ELF-1 (cell line): ENCODE data around the gene LRRK1.

Source experiments
- DNase-seq: peaks from one replicate; pipeline ENCODE4 v3.0.0-alpha.2; 2016; ENCODE audit warnings: low read depth, low spot score

The LRRK1 gene

GRCh38 chr15:100932676-100933348 lies 13.7 kb downstream of the LRRK1 start:
- DNase-seq: no peak

GRCh38 chr15:100934166-100934565 lies 15.0 kb downstream of the LRRK1 start:
- DNase-seq: no peak

GRCh38 chr15:100934726-100935125 lies 15.6 kb downstream of the LRRK1 start:
- DNase-seq: no peak

GRCh38 chr15:100937171-100937570 lies 18.0 kb downstream of the LRRK1 start:
- DNase-seq: no peak

GRCh38 chr15:100939791-100940190 lies 20.6 kb downstream of the LRRK1 start:
- no peak for DNase-seq

GRCh38 chr15:100940767-100941379 lies 21.7 kb downstream of the LRRK1 start:
- DNase-seq: no peak

- DNase-seq: no peak
Observed at GRCh38 chr15:100941536-100941935, 22.4 kb downstream of the LRRK1 start.

- no peak for DNase-seq
Observed at GRCh38 chr15:100942656-100943425, 23.7 kb downstream of the LRRK1 start.

- no peak for DNase-seq
Observed at GRCh38 chr15:100944244-100944895, 25.2 kb downstream of the LRRK1 start.

- DNase-seq: no peak
Observed at GRCh38 chr15:100944986-100945385, 25.8 kb downstream of the LRRK1 start.

GRCh38 chr15:100947760-100948429 lies 28.7 kb downstream of the LRRK1 start:
- no peak for DNase-seq

- DNase-seq: no peak
Observed at GRCh38 chr15:100948430-100948762, 29.2 kb downstream of the LRRK1 start.

GRCh38 chr15:100949691-100950090 lies 30.5 kb downstream of the LRRK1 start:
- no peak for DNase-seq

GRCh38 chr15:100951965-100952364 lies 32.8 kb downstream of the LRRK1 start:
- no peak for DNase-seq

GRCh38 chr15:100952566-100952965 lies 33.4 kb downstream of the LRRK1 start:
- no peak for DNase-seq

GRCh38 chr15:100958326-100959065 lies 39.3 kb downstream of the LRRK1 start:
- DNase-seq: no peak

GRCh38 chr15:100959066-100960050 lies 40.2 kb downstream of the LRRK1 start:
- DNase-seq: no peak

- DNase-seq: no peak
Observed at GRCh38 chr15:100966997-100967396, 47.8 kb downstream of the LRRK1 start.

GRCh38 chr15:100968050-100968966 lies 49.2 kb downstream of the LRRK1 start:
- DNase-seq: no peak
